IPS-18c (cell line): Measurements from ENCODE around the gene SHCBP1.

Experiments used
- H3K4me3 ChIP-seq: 2 replicates; pipeline ENCODE4 v1.7.0; 2013; ENCODE audit warnings: low read depth, mild to moderate bottlenecking, low read length, moderate library complexity; ENCODE audit not compliant: insufficient read depth
- H3K9me3 ChIP-seq: one replicate; pipeline ENCODE4 v1.6.1; 2013; ENCODE audit warnings: mild to moderate bottlenecking, low read length, moderate library complexity; ENCODE audit not compliant: control insufficient read depth, insufficient read depth

SHCBP1 gene

DNA sequence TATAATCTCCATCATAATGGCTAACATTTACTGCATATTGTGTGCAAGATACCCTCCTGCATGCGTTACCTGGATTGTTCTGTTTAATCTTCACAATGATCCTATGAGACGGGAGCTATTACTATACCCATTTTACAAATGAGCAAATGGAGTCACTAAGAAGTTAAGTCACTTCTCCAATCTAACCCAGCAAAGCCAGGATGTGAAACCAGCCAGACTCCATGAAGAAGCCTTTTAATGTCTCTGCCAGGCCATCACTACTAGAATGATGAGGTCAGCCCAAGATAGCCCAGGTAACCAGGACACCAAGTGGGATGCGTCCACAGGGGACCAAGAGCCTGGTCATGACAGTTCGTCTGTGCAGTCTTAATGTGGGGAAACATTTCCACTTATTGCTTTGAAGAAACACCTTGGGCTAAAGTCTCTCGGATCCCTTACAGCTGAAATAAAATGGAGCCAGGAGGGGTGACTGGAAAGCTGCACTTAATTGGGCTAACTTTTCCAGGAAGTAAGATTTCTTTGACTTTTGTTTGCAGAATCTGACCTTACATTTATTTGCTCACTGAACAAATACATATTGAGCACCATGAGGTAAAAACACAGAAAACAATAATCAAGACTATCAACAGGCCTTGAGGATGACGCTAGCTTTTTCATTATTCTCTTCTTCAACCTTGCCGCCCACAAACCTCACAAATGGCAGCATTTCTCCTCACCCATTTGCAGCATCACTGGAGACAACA, 926 bp upstream of the SHCBP1 start:
- no peaks in the 10 kb centered on the region for H3K9me3 ChIP-seq
- no peak overlapping the region for H3K4me3 ChIP-seq

DNA sequence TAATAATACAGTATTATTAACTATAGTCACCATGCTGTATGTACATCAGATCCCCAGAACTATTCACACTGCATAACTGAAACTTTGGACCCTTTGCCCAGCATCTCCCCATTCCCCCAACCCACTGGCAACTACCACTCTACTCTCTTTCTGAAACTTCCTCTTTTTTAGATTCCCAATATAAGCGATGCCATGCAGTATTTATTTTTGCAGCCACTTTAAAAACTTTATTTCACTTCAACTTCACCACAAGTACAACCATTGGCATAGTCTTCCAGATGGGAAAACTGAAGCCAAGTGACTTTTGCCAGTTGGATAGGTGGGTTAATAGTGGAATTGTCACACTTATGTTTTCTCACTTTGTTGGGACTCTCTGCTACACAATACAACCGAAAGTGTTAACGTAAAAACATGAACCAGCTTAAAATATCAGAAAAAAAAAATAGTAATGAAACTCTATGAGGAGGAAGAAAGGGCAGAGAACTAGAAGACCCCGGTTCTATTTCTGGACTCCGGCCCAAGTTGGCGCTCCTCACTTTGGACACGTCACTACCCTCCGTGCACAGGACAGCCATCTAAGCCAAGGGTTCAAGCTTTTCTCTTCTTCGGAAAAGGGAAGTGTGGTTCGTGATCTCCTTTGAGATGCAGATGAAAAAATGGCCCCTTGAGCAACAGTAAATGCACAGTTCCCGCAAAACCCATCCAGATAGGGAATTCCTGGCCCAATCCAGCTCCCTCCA, 743 bp downstream of the SHCBP1 start:
- Histone ChIP-seq H3K9me3 (no peaks in the 10 kb centered on the region), H3K4me3 (peak overlapping the region; percentile 98)

DNA sequence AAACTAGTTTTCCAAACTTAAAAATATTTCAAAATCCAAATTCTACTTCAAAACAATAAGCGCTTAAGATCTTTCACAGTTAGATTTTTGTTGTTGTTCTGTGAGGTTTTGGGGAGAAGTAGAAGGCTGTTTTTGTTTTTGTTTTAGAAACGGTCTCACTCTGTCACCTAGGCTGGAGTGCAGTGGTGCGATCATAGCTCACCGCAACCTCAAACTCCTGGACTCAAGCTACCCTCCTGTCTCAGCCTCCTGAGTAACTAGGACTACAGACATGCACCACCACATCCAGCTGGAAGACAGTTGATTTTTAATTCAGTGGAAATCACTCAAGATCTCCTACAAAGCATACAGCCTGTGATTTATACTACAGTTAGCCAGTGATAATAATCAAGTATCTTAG, 2.7 kb downstream of the SHCBP1 start:
- Histone ChIP-seq H3K9me3 (no peaks in the 10 kb centered on the region), H3K4me3 (no peak overlapping the region)

DNA sequence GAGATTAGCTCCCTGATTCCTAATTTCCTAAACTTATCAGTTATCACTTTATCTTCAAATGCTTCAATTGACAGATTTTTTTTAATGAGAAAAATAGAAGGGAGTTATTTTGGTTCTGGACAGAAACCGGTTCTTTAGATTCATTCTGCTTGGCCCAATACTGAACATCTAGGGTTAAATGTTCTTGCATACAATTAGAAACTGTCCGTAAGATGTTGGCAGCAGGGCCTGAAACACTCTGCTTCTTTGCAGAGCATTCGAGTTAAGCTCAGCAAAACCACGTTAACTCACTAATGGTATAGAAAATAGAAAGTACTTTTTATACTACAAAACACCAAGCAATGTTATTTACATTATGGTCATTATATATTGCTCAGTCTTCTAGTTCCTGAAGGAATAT, 7.2 kb downstream of the SHCBP1 start:
- H3K4me3 ChIP-seq, result no peak overlapping the region
- no peaks in the 10 kb centered on the region for H3K9me3 ChIP-seq

DNA sequence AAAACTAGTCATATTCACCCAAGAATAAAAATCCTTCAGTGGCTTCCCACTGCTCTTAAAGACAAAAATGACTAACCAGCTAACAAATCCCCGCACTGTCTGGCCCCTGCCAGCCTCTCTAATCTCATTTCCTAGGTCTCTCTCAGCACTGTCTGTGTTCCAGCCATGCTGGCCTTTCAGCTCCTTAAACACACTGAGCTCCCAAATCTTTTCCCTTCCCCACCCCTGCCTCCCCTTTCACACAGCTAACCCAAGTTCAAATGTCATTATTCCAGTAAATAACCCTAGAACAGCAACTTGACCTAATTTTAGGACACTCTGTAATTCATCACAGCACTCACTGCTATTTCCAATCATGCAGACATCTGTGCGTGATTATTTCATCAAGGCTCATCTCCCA, 7.8 kb downstream of the SHCBP1 start:
- H3K9me3 ChIP-seq, result no peaks in the 10 kb centered on the region
- no peak overlapping the region for H3K4me3 ChIP-seq

DNA sequence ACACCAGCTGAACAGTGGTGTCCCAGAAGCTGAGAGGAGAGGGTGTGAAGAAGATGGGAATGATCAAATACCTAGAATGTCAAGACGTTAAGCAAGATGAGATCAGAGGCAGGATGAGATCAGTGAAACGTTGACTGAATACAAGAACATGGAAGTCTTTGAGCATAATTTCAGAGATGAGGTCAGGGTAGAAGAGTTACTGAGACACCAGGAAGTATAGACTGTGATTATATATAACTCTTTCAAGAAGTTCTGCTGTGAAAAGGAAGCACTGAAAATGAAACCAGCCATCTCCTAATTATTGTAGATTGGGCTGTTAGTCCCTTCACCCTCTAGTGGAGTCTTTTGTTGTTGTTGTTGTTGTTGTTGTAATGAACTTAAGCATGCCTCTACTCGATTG, 9.1 kb downstream of the SHCBP1 start:
- Histone ChIP-seq H3K4me3 (no peak overlapping the region), H3K9me3 (no peaks in the 10 kb centered on the region)

DNA sequence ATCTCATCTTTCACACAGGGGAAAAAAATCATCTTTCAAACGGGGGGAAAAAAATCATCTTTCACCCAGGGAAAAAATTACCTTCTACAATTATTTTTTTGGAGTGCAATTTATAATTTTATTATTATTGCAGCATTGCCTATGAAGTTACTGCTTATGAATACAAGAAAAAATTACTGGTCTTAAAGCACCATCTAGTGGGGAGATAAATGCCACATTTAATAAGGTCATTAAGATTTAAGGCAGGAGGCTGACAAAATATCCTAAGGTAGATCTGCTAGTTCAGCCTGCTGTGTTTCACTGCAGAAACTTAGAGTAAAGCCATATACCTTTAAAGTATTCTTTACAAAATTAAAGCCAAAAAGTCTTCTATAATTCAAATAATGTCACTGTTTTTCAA, 13.7 kb downstream of the SHCBP1 start:
- H3K9me3 ChIP-seq, result peaks cover 2% of the 10 kb centered on the region
- H3K4me3 ChIP-seq, result no peak overlapping the region

DNA sequence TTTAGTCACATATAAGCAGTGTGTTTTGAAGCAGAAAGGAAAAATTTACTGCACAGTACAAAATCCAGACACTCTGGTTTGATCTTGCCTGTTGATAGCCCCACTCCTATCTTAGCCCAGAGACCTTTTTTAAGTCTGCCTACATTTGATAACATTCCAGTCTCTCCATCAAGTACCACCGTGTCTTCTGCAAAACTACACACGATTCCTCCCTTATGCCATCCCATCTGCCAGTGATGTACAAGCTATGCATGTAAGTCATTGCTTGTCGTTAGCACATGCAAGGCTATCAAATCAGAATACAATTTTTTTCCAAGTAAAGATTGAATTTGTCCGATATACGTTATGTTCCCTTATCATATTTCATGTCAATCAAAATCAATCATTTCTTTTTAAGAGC, 14.9 kb downstream of the SHCBP1 start:
- Histone ChIP-seq H3K4me3 (no peak overlapping the region), H3K9me3 (peaks cover 2% of the 10 kb centered on the region)

DNA sequence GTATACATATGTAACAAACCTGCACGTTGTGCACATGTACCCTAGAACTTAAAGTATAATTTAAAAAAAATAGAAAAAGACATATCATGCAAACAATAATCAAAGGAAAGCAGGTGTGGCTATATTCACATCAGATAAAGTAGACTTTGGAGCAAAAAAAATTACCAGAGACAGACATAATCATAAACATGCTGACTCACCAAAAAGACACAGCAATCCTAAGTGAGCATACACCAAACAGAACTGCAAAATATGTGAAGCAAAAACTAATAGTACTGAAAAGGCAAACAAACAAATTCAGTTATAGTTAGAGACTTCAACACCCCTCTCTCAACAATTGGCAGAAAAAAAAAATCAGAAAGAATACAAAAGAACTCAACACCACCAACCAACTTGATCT, 29.9 kb downstream of the SHCBP1 start:
- Histone ChIP-seq H3K9me3 (no peaks in the 10 kb centered on the region), H3K4me3 (no peak overlapping the region)

DNA sequence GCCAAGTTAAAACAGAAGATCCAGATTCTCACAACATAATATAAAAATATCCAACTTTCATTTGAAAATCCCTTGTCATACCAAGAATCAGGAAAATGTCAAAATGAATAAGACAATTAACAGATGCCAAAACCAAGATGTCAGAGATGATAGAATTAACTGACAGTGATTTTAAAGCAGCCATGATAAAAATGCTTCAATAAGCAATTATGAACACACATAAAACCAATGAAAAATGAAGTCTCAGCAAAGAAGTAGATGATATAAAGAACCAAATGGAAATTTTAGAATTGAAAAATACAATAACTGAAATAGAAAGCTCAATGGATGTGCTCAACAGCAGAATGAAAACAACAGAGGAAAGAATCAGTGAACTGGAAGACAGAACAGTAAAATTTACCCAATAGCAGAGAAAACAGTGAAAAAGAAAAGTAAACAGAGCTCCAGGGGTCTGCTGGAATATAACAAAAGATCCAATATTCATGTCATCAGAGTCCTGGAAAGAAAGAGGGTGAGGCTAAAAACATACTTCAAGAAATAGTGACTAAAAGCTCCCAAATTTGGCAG, 35.1 kb downstream of the SHCBP1 start:
- no peak overlapping the region for H3K4me3 ChIP-seq
- no peaks in the 10 kb centered on the region for H3K9me3 ChIP-seq

DNA sequence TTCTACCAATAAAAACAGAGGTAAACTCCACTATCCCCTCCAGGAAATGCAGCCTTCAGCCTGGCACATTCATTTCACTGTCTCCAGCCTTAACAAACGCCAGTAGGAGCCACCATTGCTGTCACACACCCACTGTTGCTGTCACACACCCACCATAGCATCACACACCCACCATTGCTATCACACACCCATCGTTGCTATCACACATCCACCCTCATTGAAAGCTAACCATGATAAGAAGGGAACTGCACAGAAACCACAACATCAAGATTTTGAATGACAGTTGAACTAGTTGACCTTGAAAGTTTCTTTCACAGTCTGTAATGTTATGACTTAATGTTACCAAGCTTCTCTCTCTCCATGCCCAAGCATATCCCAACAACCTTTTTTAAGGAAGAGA, 38.1 kb downstream of the SHCBP1 start:
- no peaks in the 10 kb centered on the region for H3K9me3 ChIP-seq

DNA sequence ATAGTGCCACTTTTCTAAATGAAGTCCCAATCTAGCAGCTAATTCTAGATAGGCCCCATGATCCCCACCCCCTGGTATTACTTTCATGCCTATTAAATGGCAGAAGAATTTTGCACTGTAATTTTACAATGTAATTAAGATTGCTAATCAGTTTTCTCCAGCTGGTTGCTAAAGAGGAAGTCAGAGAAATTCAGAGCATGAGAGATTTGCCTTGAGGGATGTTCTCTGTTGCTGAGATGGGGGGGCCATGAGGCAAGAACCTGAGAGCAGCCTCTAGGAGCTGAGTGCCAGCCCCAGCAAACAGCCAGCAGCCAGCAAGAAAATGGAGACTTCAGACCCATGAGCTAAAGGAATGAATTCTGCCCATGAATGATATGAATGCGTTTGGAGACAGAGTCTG, 38.9 kb downstream of the SHCBP1 start:
- no peak overlapping the region for H3K4me3 ChIP-seq

More for the DNA sequence above, 38.1 kb downstream of the SHCBP1 start:
- H3K4me3 ChIP-seq, result no peak overlapping the region

DNA sequence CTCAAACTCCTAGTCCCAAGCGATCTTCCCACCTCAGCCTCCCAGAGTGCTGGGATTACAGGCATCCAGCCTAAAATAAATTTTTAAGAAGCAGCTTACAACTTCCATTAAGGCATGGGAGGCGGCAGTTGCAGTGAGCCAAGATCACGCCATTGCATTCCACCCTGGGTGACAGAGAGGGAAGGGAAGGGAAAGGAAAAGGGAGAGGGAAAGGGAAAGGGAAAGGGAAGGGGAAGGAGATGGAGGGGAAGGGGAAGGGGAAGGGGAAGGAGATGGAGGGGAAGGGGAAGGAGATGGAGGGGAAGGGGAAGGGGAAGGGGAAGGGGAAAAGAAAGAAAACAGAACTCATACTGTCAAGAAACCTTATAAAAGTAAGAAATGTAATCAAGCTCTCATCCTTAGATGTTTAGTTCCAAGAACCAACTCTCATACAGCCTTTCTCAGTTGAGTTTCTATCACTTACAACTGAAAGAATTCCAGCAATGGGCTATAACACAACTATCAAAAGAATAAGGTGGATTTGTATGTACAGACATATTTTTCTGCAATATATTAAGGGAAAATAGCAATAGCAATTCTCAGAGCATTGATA, 43.1 kb downstream of the SHCBP1 start:
- no peaks in the 10 kb centered on the region for H3K9me3 ChIP-seq

More for the DNA sequence above, 38.9 kb downstream of the SHCBP1 start:
- no peaks in the 10 kb centered on the region for H3K9me3 ChIP-seq

DNA sequence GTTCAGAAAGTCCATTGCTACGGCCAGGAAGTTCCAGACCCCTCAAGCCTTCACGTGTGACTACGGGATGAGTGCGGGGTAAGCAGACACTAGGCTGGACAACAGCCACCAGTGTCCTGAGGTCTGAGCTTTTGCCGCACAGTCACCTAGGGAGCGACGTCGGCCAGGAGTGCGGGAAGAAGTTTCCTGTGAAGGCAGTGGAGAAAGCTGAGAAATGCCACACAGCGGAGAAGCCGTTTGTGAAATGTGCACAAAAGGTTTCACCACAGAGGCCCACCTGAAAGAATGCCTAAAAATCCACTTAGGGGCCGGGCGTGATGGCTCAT, 47.4 kb downstream of the SHCBP1 start:
- no peak overlapping the region for H3K4me3 ChIP-seq
- H3K9me3 ChIP-seq, result no peaks in the 10 kb centered on the region

More for the DNA sequence above, 43.1 kb downstream of the SHCBP1 start:
- no peak overlapping the region for H3K4me3 ChIP-seq

DNA sequence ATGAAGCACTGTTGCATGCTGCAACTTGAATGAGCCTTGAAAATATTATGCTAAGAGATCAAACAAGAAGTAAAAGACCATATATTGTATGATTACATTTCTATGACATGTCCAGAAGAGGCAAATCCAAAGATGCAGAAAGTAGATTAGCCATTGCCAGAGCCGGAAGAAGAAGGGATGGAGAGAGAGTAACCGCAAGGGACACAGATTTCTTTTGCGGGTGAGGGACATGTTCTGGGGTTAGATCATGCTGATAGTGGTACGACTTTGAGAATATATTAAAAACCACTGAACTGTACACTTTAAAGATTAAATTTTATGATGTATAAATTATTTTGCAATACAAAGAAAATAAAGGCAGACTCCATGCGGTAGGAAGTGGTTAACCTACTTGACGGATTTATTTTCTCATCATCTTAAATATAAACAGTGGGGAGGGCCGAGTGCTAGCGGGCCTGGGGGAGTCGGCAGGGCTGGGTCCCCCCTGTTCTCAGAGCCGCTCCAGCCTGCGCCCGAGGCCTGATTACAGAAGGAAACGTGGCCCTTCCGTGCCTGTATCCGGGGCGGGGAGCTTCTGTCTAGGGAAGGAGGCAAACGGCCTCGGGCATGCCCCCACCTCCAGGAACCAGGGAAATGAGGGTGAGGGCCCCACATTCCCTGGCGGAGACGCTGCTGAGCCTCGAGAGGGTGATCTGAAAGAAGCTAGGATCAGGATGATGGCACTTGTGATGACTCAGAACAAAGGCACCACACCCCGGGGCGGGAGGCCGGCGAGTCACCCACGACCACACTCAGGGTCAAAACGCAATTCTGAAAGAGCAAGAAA, 48.0 kb downstream of the SHCBP1 start:
- Histone ChIP-seq H3K9me3 (no peaks in the 10 kb centered on the region), H3K4me3 (no peak overlapping the region)

DNA sequence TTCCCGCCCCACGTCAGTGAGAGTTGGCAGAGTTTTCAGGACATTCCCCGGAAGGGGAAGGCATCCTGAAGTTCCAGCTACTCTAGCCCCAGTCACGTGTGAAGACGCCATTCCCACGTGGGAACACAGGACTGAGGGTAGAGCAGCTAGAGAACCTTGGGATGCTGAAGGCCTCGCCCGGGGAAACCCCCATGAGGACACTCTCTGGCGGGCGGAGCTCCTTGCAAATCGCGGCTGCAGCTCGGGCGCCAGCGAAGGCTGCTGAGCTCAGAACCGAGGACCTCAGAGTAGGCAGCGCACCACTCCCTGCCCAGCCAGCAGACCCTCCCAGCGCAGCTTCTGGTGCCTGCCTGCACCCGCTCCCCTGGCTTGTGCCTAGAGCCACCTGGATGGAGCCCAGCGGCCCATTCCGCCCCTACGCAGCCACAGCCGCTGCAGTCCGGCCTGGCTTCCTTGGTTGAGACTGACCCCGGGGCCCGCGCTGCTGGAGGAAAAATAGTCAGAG, 51.9 kb downstream of the SHCBP1 start:
- Histone ChIP-seq H3K4me3 (no peak overlapping the region), H3K9me3 (no peaks in the 10 kb centered on the region)
